A549 (cell line): Measurements from ENCODE around the gene CDH11. TPM values are rescaled to one million over a fixed set of nuclear protein-coding genes. Genes with fewer than 3 reads are reported as not detected.

Experiments
- ATAC-seq, 2 experiments: fragments of 200-7000 bp in 1 of 2; fragments of >200 bp in 1 of 2; cut with Nextera tagmentation in 1 of 2; cut with Tn5 transposase in 1 of 2; 3 replicates each; pipeline versions ENCODE4 v1.8.0 to v1.9.1; 2018 to 2020; ENCODE audit warnings: mild to moderate bottlenecking in 1 of 2, moderate library complexity in 1 of 2
- CTCF ChIA-PET: fragments of 300-600 bp; sonication (Branson Sonifier 250); formaldehyde crosslinking; extraction: SDS; loops from one replicate; lab custom pipeline; 2021; ENCODE audit warnings: antibody characterized with exemption, inconsistent platforms; lab: Yijun Ruan, JAX
- POLR2A ChIA-PET: fragments of 350-600 bp; formaldehyde crosslinking; extraction: SDS; loops from one replicate; lab custom pipeline; 2021; ENCODE audit warnings: antibody characterized with exemption, inconsistent platforms; lab: Yijun Ruan, JAX
- DNase-seq, 2 experiments: peaks; one replicate each; pipeline versions ENCODE4 v3.0.0 to v3.0.0-alpha.2; 2011 to 2016; ENCODE audit warnings: low read depth in 1 of 2, low spot score in 1 of 2
- FAIRE-seq: peaks from 2 replicates; lab custom pipeline; 2011; peaks lifted over from hg19 to GRCh38; lab: Jason Lieb, UNC
- H3K27ac ChIP-seq, 2 experiments: fragments of >200 bp; sonication (Bioruptor Twin); formaldehyde crosslinking; 3 replicates each; pipeline ENCODE4 v1.5.1; 2016 to 2017
- H3K4me1 ChIP-seq: fragments of >200 bp; sonication (Bioruptor Twin); formaldehyde crosslinking; 3 replicates; pipeline ENCODE4 v1.6.1; 2016
- H3K4me2 ChIP-seq: fragments of >200 bp; sonication (Bioruptor Twin); formaldehyde crosslinking; 3 replicates; pipeline ENCODE4 v1.6.1; 2016
- H3K4me3 ChIP-seq: fragments of >200 bp; sonication (Bioruptor Twin); formaldehyde crosslinking; 3 replicates; pipeline ENCODE4 v1.5.1; 2016
- H3K9me3 ChIP-seq: fragments of >200 bp; sonication (Bioruptor Twin); formaldehyde crosslinking; 3 replicates; pipeline ENCODE4 v1.6.1; 2016
- CBX2 ChIP-seq: fragments of 200-600 bp; sonication (generic); IDR thresholded peaks from 2 replicates; pipeline ENCODE4 v1.6.1; 2016; ENCODE audit warnings: low read depth, mild to moderate bottlenecking, borderline replicate concordance
- CHD2 ChIP-seq: fragments of 150-350 bp; IDR thresholded peaks from 2 replicates; pipeline ENCODE4 v1.6.1; 2014; ENCODE audit warnings: low read length; ENCODE audit not compliant: partially characterized antibody
- CHD4 ChIP-seq: fragments of 200-600 bp; sonication (generic); IDR thresholded peaks from 2 replicates; pipeline ENCODE4 v1.6.1; 2016; ENCODE audit warnings: antibody characterized with exemption, mild to moderate bottlenecking, borderline replicate concordance
- FOXS1 ChIP-seq: fragments of 250-450 bp; sonication (Bioruptor Pico); IDR thresholded peaks from 2 replicates; pipeline ENCODE4 v1.5.0; 2020; ENCODE audit warnings: mild to moderate bottlenecking, moderate library complexity
- GATA3 ChIP-seq: IDR thresholded peaks from 2 replicates; pipeline ENCODE4 v1.6.1; 2012; ENCODE audit warnings: borderline replicate concordance
- HEYL ChIP-seq: fragments of 250-450 bp; sonication (Bioruptor Pico); IDR thresholded peaks from 2 replicates; pipeline ENCODE4 v1.8.0; 2021; ENCODE audit warnings: mild to moderate bottlenecking, moderate library complexity
- HMGXB4 ChIP-seq: fragments of 250-450 bp; sonication (Bioruptor Pico); IDR thresholded peaks from 2 replicates; pipeline ENCODE4 v1.5.0; 2021; ENCODE audit warnings: mild to moderate bottlenecking, moderate library complexity, borderline replicate concordance
- HOXA7 ChIP-seq: fragments of 250-450 bp; sonication (Bioruptor Pico); IDR thresholded peaks from 2 replicates; pipeline ENCODE4 v1.5.0; 2020; ENCODE audit warnings: mild to moderate bottlenecking, moderate library complexity
- HOXB5 ChIP-seq: fragments of 250-450 bp; sonication (Bioruptor Pico); IDR thresholded peaks from 2 replicates; pipeline ENCODE4 v1.5.0; 2020; ENCODE audit warnings: mild to moderate bottlenecking, moderate library complexity
- KDM1A ChIP-seq: fragments of 200-600 bp; sonication (generic); IDR thresholded peaks from 2 replicates; pipeline ENCODE4 v1.6.1; 2016; ENCODE audit warnings: low read depth, mild to moderate bottlenecking
- KDM5A ChIP-seq: fragments of 200-600 bp; sonication (generic); IDR thresholded peaks from 2 replicates; pipeline ENCODE4 v1.6.1; 2016; ENCODE audit warnings: antibody characterized with exemption, mild to moderate bottlenecking
- MAFK ChIP-seq: fragments of 450-650 bp; IDR thresholded peaks from 2 replicates; pipeline ENCODE4 v1.6.1; 2014; ENCODE audit not compliant: partially characterized antibody
- MYC ChIP-seq: IDR thresholded peaks from 2 replicates; pipeline ENCODE4 v1.6.1; 2012; ENCODE audit warnings: mild to moderate bottlenecking, inconsistent platforms, low read length, improper control_type of control experiment, borderline replicate concordance
- NR3C1 ChIP-seq: fragments of >200 bp; sonication (Bioruptor Twin); formaldehyde crosslinking; IDR thresholded peaks from 3 replicates; pipeline ENCODE4 v1.6.1; 2017
- RAD21 ChIP-seq, 2 experiments: fragments of >200 bp in 1 of 2; sonication (Bioruptor Twin) in 1 of 2; formaldehyde crosslinking in 1 of 2; IDR thresholded peaks in 1 of 2; conservative IDR thresholded peaks in 1 of 2; 2 replicates in 1 of 2; 3 replicates in 1 of 2; pipeline ENCODE4 v1.6.1; 2012 to 2018; ENCODE audit warnings: inconsistent platforms in 1 of 2
- RCOR1 ChIP-seq: fragments of 150-350 bp; IDR thresholded peaks from 2 replicates; pipeline ENCODE4 v1.6.1; 2014; ENCODE audit warnings: antibody characterized with exemption, low read length, low read depth
- REST ChIP-seq: fragments of 200-600 bp; sonication (generic); IDR thresholded peaks from 2 replicates; pipeline ENCODE4 v1.6.1; 2016; ENCODE audit warnings: antibody characterized with exemption, mild to moderate bottlenecking, moderate library complexity
- RNF2 ChIP-seq: fragments of 200-600 bp; sonication (generic); IDR thresholded peaks from 2 replicates; pipeline ENCODE4 v1.6.1; 2016; ENCODE audit warnings: low read depth, mild to moderate bottlenecking, antibody characterized with exemption, moderate library complexity, borderline replicate concordance
- SREBF2 ChIP-seq: fragments of 450-650 bp; IDR thresholded peaks from 2 replicates; pipeline ENCODE4 v1.6.1; 2014; ENCODE audit warnings: mild to moderate bottlenecking, moderate library complexity
- TFCP2L1 ChIP-seq: fragments of 250-450 bp; sonication (Bioruptor Pico); IDR thresholded peaks from 2 replicates; pipeline ENCODE4 v1.5.0; 2021; ENCODE audit warnings: mild to moderate bottlenecking
- ZSCAN20 ChIP-seq: fragments of 250-450 bp; sonication (Bioruptor Pico); IDR thresholded peaks from 2 replicates; pipeline ENCODE4 v1.8.0; 2022; ENCODE audit warnings: mild to moderate bottlenecking, moderate library complexity
- WGBS: methylation state at CpG from one replicate; pipeline ENCODE4 v1.1.6; 2017; ENCODE audit errors: missing lambda C conversion rate; 5-methylcytosine and 5-hydroxymethylcytosine counted together
- polyA plus RNA-seq, 4 experiments: library from polyadenylated mRNA; depleted of rRNA in 3 of 4; stranded (reverse); fragments of >200 nt; fragmentation: RNase III in 1 of 4; extraction: RNeasy Plus Mini Kit Qiagen cat#74134 plus additional on column Dnase treatment in 1 of 4; gene quantifications; 2 replicates in 3 of 4; 3 replicates in 1 of 4; pipeline ENCODE4 v1.2.3, GENCODE V29; 2011 to 2017

CDH11 gene
- polyA plus RNA-seq, 2 of the 4 experiments (the other 2 are of a cell fraction), result 0.72 to 1.1 TPM

- Histone ChIP-seq H3K9me3 (no peaks in the 10 kb centered on the region), H3K4me2 (no peak overlapping the region), H3K4me3 (no peak overlapping the region), H3K27ac (no peak overlapping the region), H3K4me1 (peaks cover 11% of the 10 kb centered on the region; the same call in 2 of the 3 replicates)
- DNase-seq, result no peak
- 46% methylated on average over 8 of the region's 11 CpGs for WGBS
- TF ChIP-seq HEYL (CRISPR knock-in tag) (no peak), CBX2 (no peak), KDM5A (no peak), MYC (no peak), GATA3 (no peak)
- no peak for ATAC-seq
- POLR2A ChIA-PET, result no interaction called here
- CTCF ChIA-PET, result no interaction called here
- FAIRE-seq, result no peak
These were observed 1.9 kb downstream of the CDH11 start for GRCh38 chr16:65119901-65120401.

- FAIRE-seq, result no peak
- Histone ChIP-seq H3K4me1 (peaks cover 11% of the 10 kb centered on the region; the same call in 2 of the 3 replicates), H3K4me3 (no peak overlapping the region), H3K27ac (no peak overlapping the region), H3K4me2 (no peak overlapping the region), H3K9me3 (no peaks in the 10 kb centered on the region)
- ATAC-seq, result no peak
- no peak for DNase-seq
- ChIA-PET POLR2A (no interaction called here), CTCF (no interaction called here)
- TF ChIP-seq HOXB5 (CRISPR knock-in tag) (no peak), HEYL (CRISPR knock-in tag) (no peak), KDM5A (no peak), HOXA7 (CRISPR knock-in tag) (no peak), KDM1A (no peak), NR3C1 (no peak), CHD4 (no peak), SREBF2 (no peak), FOXS1 (CRISPR knock-in tag) (no peak), TFCP2L1 (CRISPR knock-in tag) (no peak), REST (no peak), HMGXB4 (no peak), CHD2 (no peak)
- WGBS, result 9% methylated on average over 2 of the region's 2 CpGs
These were observed 2.4 kb downstream of the CDH11 start for GRCh38 chr16:65119435-65119834.

- TF ChIP-seq RAD21 (conservative IDR thresholded peaks at IDR 0.05 in 1 of 2, IDR thresholded peaks at IDR 0.05 in 1 of 2) (no peak), RCOR1 (no peak), RNF2 (no peak), MAFK (no peak), FOXS1 (CRISPR knock-in tag) (no peak), CHD4 (no peak), ZSCAN20 (CRISPR knock-in tag) (no peak), HOXB5 (CRISPR knock-in tag) (no peak), HEYL (CRISPR knock-in tag) (no peak), MYC (no peak), KDM5A (no peak), CHD2 (no peak)
- WGBS, result 28% methylated on average over 5 of the region's 5 CpGs
These were observed 3.0 kb downstream of the CDH11 start for GRCh38 chr16:65118871-65119270.

More at GRCh38 chr16:65118871-65119270, 3.0 kb downstream of the CDH11 start:
- Histone ChIP-seq H3K9me3 (no peaks in the 10 kb centered on the region), H3K4me1 (peaks cover 11% of the 10 kb centered on the region; the same call in 2 of the 3 replicates), H3K27ac (no peak overlapping the region), H3K4me3 (no peak overlapping the region), H3K4me2 (no peak overlapping the region)
- no peak for FAIRE-seq
- no peak for DNase-seq
- ATAC-seq, result no peak
- ChIA-PET CTCF (no interaction called here), POLR2A (no interaction called here)
